ENCODE measurements around the gene WIPF2.

- TF ChIP-seq, protein P1, sequence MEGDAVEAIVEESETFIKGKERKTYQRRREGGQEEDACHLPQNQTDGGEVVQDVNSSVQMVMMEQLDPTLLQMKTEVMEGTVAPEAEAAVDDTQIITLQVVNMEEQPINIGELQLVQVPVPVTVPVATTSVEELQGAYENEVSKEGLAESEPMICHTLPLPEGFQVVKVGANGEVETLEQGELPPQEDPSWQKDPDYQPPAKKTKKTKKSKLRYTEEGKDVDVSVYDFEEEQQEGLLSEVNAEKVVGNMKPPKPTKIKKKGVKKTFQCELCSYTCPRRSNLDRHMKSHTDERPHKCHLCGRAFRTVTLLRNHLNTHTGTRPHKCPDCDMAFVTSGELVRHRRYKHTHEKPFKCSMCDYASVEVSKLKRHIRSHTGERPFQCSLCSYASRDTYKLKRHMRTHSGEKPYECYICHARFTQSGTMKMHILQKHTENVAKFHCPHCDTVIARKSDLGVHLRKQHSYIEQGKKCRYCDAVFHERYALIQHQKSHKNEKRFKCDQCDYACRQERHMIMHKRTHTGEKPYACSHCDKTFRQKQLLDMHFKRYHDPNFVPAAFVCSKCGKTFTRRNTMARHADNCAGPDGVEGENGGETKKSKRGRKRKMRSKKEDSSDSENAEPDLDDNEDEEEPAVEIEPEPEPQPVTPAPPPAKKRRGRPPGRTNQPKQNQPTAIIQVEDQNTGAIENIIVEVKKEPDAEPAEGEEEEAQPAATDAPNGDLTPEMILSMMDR (IDR thresholded peaks at IDR 0.05) = no peak
- TF ChIP-seq EP300 (IDR thresholded peaks at IDR 0.05) (no peak), POLR2A (IDR thresholded peaks at IDR 0.05; ENCODE audit: low read depth) (no peak), POLR2AphosphoS5 (IDR thresholded peaks at IDR 0.05) (no peak)
Measured at GRCh38 chr17:40242774-40243173, 23.7 kb downstream of the WIPF2 start.
